ENCODE results near the gene PTPRG.
A peak's percentile ranks its signal among the peaks of the same experiment; 100 is the strongest.

Gene PTPRG

GRCh38 chr3:61562721-61563312 lies 1.4 kb downstream of the PTPRG start:
- under 1% methylated on average over 44 of the region's 44 CpGs for WGBS

GRCh38 chr3:61563313-61564271 lies 2.2 kb downstream of the PTPRG start:
- Histone ChIP-seq H3K4me3 (ENCODE audit: low read length) (peak overlapping the region; percentile 95), H3K9ac (ENCODE audit: low read depth, low read length) (peak overlapping the region; percentile 98), H3K4me1 (ENCODE audit: insufficient read depth, low read length) (peaks cover 29% of the 10 kb centered on the region), H3K27me3 (ENCODE audit: insufficient read depth, low read length) (no peaks in the 10 kb centered on the region), H3K36me3 (ENCODE audit: insufficient read depth, low read length) (peaks cover 12% of the 10 kb centered on the region; the same call in 1 of the 2 replicates), H3K9me3 (ENCODE audit: insufficient read depth, low read depth, low read length) (no peaks in the 10 kb centered on the region), H3K27ac (ENCODE audit: low read depth, low read length) (no peak overlapping the region)
- WGBS, result under 1% methylated on average over 48 of the region's 52 CpGs

More at GRCh38 chr3:61562721-61563312, 1.4 kb downstream of the PTPRG start:
- peak overlapping the region; percentile 95 for H3K4me3 ChIP-seq (ENCODE audit: low read length)
- no peaks in the 10 kb centered on the region for H3K27me3 ChIP-seq (ENCODE audit: insufficient read depth, low read length)
- peaks cover 12% of the 10 kb centered on the region; the same call in 1 of the 2 replicates for H3K36me3 ChIP-seq (ENCODE audit: insufficient read depth, low read length)
- H3K9ac ChIP-seq (ENCODE audit: low read depth, low read length), result peak overlapping the region; percentile 98
- H3K27ac ChIP-seq (ENCODE audit: low read depth, low read length), result no peak overlapping the region
- H3K4me1 ChIP-seq (ENCODE audit: insufficient read depth, low read length), result peaks cover 26% of the 10 kb centered on the region
- no peaks in the 10 kb centered on the region for H3K9me3 ChIP-seq (ENCODE audit: insufficient read depth, low read depth, low read length)

GRCh38 chr3:61564395-61565059 lies 3.2 kb downstream of the PTPRG start:
- no peak overlapping the region for H3K27ac ChIP-seq (ENCODE audit: low read depth, low read length)
- 4% methylated on average over 40 of the region's 40 CpGs for WGBS
- H3K27me3 ChIP-seq (ENCODE audit: insufficient read depth, low read length), result no peaks in the 10 kb centered on the region
- peak overlapping the region; percentile 98 for H3K9ac ChIP-seq (ENCODE audit: low read depth, low read length)
- H3K4me3 ChIP-seq (ENCODE audit: low read length), result peak overlapping the region; percentile 95
- H3K4me1 ChIP-seq (ENCODE audit: insufficient read depth, low read length), result peaks cover 22% of the 10 kb centered on the region
- no peaks in the 10 kb centered on the region for H3K9me3 ChIP-seq (ENCODE audit: insufficient read depth, low read depth, low read length)
- peaks cover 14% of the 10 kb centered on the region for H3K36me3 ChIP-seq (ENCODE audit: insufficient read depth, low read length)

DNA sequence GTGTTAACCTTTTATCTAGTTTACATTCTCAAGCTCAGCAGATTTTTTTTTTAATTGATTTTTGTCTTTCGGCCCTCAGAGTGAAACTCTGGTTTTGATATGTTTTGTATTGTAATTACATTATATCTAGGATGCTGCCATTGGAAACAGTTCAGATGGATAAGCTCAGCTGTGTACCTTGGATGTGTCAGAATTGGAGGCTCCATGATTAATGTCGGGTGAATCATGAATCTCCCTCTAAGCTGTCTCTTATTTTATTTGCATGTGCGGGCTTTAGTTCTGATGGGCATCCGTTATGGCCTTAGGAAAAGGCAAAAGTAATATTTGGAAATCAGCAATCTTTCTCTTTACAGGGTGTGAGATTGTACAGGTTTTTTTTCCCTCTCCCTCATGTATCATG lies 4.2 kb downstream of the PTPRG start:
- 89% methylated on average over 4 of the region's 4 CpGs for WGBS
- H3K9me3 ChIP-seq (ENCODE audit: insufficient read depth, low read depth, low read length), result no peaks in the 10 kb centered on the region
- peaks cover 25% of the 10 kb centered on the region for H3K4me1 ChIP-seq (ENCODE audit: insufficient read depth, low read length)
- peak overlapping the region; percentile 95; the same call in 1 of the 2 replicates for H3K4me3 ChIP-seq (ENCODE audit: low read length)
- no peak overlapping the region for H3K27ac ChIP-seq (ENCODE audit: low read depth, low read length)
- H3K9ac ChIP-seq (ENCODE audit: low read depth, low read length), result no peak overlapping the region
- peaks cover 22% of the 10 kb centered on the region for H3K36me3 ChIP-seq (ENCODE audit: insufficient read depth, low read length)
- H3K27me3 ChIP-seq (ENCODE audit: insufficient read depth, low read length), result no peaks in the 10 kb centered on the region

DNA sequence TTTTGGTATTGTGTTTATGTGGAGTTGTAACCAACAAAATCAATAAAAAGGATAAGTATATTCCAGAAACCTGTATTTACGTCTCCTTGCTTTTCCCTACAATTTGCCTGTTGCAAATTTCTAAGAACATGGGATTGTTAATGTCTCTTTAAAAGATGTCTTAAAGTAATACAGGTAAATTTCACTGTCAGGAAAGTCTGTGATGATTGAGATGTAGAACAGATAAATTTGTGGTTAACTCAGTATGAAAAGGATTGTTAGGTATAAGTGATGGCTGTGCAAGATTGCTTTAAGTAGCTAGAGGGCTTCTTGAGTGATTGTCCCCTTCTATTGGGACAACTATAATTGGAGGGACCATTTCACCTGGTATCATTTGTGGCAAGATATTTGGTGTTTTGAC lies 6.8 kb downstream of the PTPRG start:
- peaks cover 22% of the 10 kb centered on the region for H3K36me3 ChIP-seq (ENCODE audit: insufficient read depth, low read length)
- H3K27ac ChIP-seq (ENCODE audit: low read depth, low read length), result no peak overlapping the region
- H3K27me3 ChIP-seq (ENCODE audit: insufficient read depth, low read length), result no peaks in the 10 kb centered on the region
- 100% methylated on average over 1 of the region's 1 CpG for WGBS
- no peak overlapping the region for H3K4me3 ChIP-seq (ENCODE audit: low read length)
- H3K4me1 ChIP-seq (ENCODE audit: insufficient read depth, low read length), result peaks cover 48% of the 10 kb centered on the region
- H3K9me3 ChIP-seq (ENCODE audit: insufficient read depth, low read depth, low read length), result no peaks in the 10 kb centered on the region
- H3K9ac ChIP-seq (ENCODE audit: low read depth, low read length), result no peak overlapping the region

GRCh38 chr3:61569856-61570580 lies 8.6 kb downstream of the PTPRG start:
- Histone ChIP-seq H3K27me3 (ENCODE audit: insufficient read depth, low read length) (no peaks in the 10 kb centered on the region), H3K27ac (ENCODE audit: low read depth, low read length) (no peak overlapping the region), H3K9me3 (ENCODE audit: insufficient read depth, low read depth, low read length) (no peaks in the 10 kb centered on the region), H3K36me3 (ENCODE audit: insufficient read depth, low read length) (peaks cover 21% of the 10 kb centered on the region), H3K4me1 (ENCODE audit: insufficient read depth, low read length) (peaks cover 56% of the 10 kb centered on the region), H3K9ac (ENCODE audit: low read depth, low read length) (no peak overlapping the region), H3K4me3 (ENCODE audit: low read length) (no peak overlapping the region)
- WGBS, result 94% methylated on average over 2 of the region's 2 CpGs

DNA sequence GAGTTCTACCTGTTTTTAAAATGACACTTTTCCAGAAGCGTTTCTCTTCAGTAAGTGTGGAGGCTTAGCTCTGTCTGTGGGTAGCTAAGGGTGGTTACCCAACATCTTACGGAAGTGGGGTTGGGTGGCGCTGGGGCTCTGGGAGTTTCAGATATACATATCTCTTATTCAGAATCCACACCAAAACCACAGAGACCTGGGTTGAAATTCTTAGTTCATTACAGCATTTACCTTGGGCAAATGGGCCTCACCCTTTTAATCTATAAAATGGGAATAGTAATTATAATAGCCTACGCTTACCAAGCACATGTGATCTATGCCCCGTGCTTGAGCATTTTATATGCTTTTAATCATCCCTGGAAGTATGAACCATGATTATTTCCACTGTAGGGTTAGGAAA lies 9.4 kb downstream of the PTPRG start:
- Histone ChIP-seq H3K4me1 (ENCODE audit: insufficient read depth, low read length) (peaks cover 51% of the 10 kb centered on the region), H3K4me3 (ENCODE audit: low read length) (no peak overlapping the region), H3K36me3 (ENCODE audit: insufficient read depth, low read length) (peaks cover 14% of the 10 kb centered on the region), H3K9me3 (ENCODE audit: insufficient read depth, low read depth, low read length) (no peaks in the 10 kb centered on the region), H3K9ac (ENCODE audit: low read depth, low read length) (no peak overlapping the region), H3K27ac (ENCODE audit: low read depth, low read length) (no peak overlapping the region), H3K27me3 (ENCODE audit: insufficient read depth, low read length) (no peaks in the 10 kb centered on the region)
- 93% methylated on average over 5 of the region's 5 CpGs for WGBS

- Histone ChIP-seq H3K4me1 (ENCODE audit: insufficient read depth, low read length) (peaks cover 52% of the 10 kb centered on the region), H3K27ac (ENCODE audit: low read depth, low read length) (peak overlapping the region; percentile 63; the same call in 1 of the 2 replicates), H3K9ac (ENCODE audit: low read depth, low read length) (no peak overlapping the region), H3K27me3 (ENCODE audit: insufficient read depth, low read length) (no peaks in the 10 kb centered on the region), H3K9me3 (ENCODE audit: insufficient read depth, low read depth, low read length) (no peaks in the 10 kb centered on the region), H3K4me3 (ENCODE audit: low read length) (no peak overlapping the region), H3K36me3 (ENCODE audit: insufficient read depth, low read length) (peaks cover 10% of the 10 kb centered on the region)
- 56% methylated on average over 5 of the region's 5 CpGs for WGBS
Measured at GRCh38 chr3:61571516-61572336, 10.4 kb downstream of the PTPRG start.

- Histone ChIP-seq H3K9ac (ENCODE audit: low read depth, low read length) (no peak overlapping the region), H3K27me3 (ENCODE audit: insufficient read depth, low read length) (no peaks in the 10 kb centered on the region), H3K9me3 (ENCODE audit: insufficient read depth, low read depth, low read length) (no peaks in the 10 kb centered on the region), H3K36me3 (ENCODE audit: insufficient read depth, low read length) (peaks cover 10% of the 10 kb centered on the region), H3K4me1 (ENCODE audit: insufficient read depth, low read length) (peaks cover 52% of the 10 kb centered on the region), H3K4me3 (ENCODE audit: low read length) (no peak overlapping the region), H3K27ac (ENCODE audit: low read depth, low read length) (no peak overlapping the region)
- 90% methylated on average over 5 of the region's 5 CpGs for WGBS
Measured at GRCh38 chr3:61572879-61573278, 11.5 kb downstream of the PTPRG start.

GRCh38 chr3:61573441-61573840 lies 12.1 kb downstream of the PTPRG start:
- Histone ChIP-seq H3K9ac (ENCODE audit: low read depth, low read length) (no peak overlapping the region), H3K4me3 (ENCODE audit: low read length) (no peak overlapping the region), H3K36me3 (ENCODE audit: insufficient read depth, low read length) (peaks cover 10% of the 10 kb centered on the region), H3K27ac (ENCODE audit: low read depth, low read length) (no peak overlapping the region), H3K27me3 (ENCODE audit: insufficient read depth, low read length) (no peaks in the 10 kb centered on the region), H3K9me3 (ENCODE audit: insufficient read depth, low read depth, low read length) (no peaks in the 10 kb centered on the region), H3K4me1 (ENCODE audit: insufficient read depth, low read length) (peaks cover 54% of the 10 kb centered on the region)
- WGBS, result 81% methylated on average over 3 of the region's 3 CpGs

Measured in HUES64 (cell line).